Measurements from ENCODE around the gene KIF18B. TPM values are rescaled to one million over a fixed set of nuclear protein-coding genes. Genes with fewer than 3 reads are reported as not detected.

KIF18B gene
- total and polyA plus RNA-seq, 11 donors: 0.06 to 5.4 (median 0.30) TPM; not detected in 1

- peak within 1 kb of the TSS in 11 of 12 donors; percentile 0 to 58 (median 48) for H3K4me3 ChIP-seq
- H3K36me3 ChIP-seq: no peaks in the 10 kb centered on the region
- no peak within 1 kb of the TSS for H3K27ac ChIP-seq
- TF ChIP-seq POLR2A (IDR thresholded peaks at IDR 0.05) (no peak), CTCF (IDR thresholded peaks at IDR 0.05) (peak in 3 of 12 donors; percentile 9 to 24 (median 13))
- no peaks in the 10 kb centered on the region for H3K9me3 ChIP-seq
- ATAC-seq: peak; percentile 91 to 98 (median 98)
- peaks cover 0 to 39% (median 15%) of the 10 kb centered on the region in 12 donors for H3K4me1 ChIP-seq
- WGBS, 4 donors: 5 to 9% (median 7%) methylated on average over 58 to 81 of the region's 81 CpGs
- peaks cover 24 to 69% (median 39%) of the 10 kb centered on the region in 9 donors for H3K27me3 ChIP-seq
- peak; percentile 92 to 95 (median 94) for DNase-seq
- intact Hi-C loops (cut with DNase I): loop anchor here in 1 of 10 donors (5.0 kb wide), 1 partner anchor 46 kb away; no protein-coding TSS in a partner anchor
Observed at GRCh38 chr17:44968225-44969143, 20.9 kb upstream of the KIF18B start, which contains the start of gene C1QL1. Gene C1QL1, minus strand, starts transcription at chr17:44968303. Its CDS starts 255 bp downstream, at chr17:44968048.

- Histone ChIP-seq H3K4me3 (peak overlapping the region in 2 of 12 donors; percentile 43 to 48), H3K27me3 (peaks cover 24 to 64% (median 39%) of the 10 kb centered on the region in 9 donors), H3K9me3 (no peaks in the 10 kb centered on the region), H3K27ac (no peak overlapping the region), H3K4me1 (peaks cover 0 to 39% (median 15%) of the 10 kb centered on the region in 12 donors), H3K36me3 (no peaks in the 10 kb centered on the region)
- WGBS, 4 donors: 1 to 2% methylated on average over 47 of the region's 47 CpGs; no CpG with 5 or more reads in 2 of the 4 donors
- no peak for ATAC-seq
- TF ChIP-seq CTCF (IDR thresholded peaks at IDR 0.05) (no peak), POLR2A (IDR thresholded peaks at IDR 0.05) (no peak)
- intact Hi-C loops (cut with DNase I): loop anchor here in 1 of 10 donors (5.0 kb wide), 1 partner anchor 46 kb away; no protein-coding TSS in a partner anchor
- no peak for DNase-seq
Observed at GRCh38 chr17:44967907-44968224, 20.3 kb upstream of the KIF18B start.

GRCh38 chr17:44967026-44967906, 19.7 kb upstream of the KIF18B start:
- TF ChIP-seq POLR2A (IDR thresholded peaks at IDR 0.05): no peak
- no peak for TF ChIP-seq CTCF (IDR thresholded peaks at IDR 0.05)
- intact Hi-C loops (cut with DNase I): loop anchor here in 1 of 10 donors (5.0 kb wide), 1 partner anchor 45 kb away; no protein-coding TSS in a partner anchor
- ATAC-seq: no peak

More at GRCh38 chr17:44967026-44967906, 19.7 kb upstream of the KIF18B start:
- Histone ChIP-seq H3K9me3 (no peaks in the 10 kb centered on the region), H3K4me3 (peak overlapping the region in 3 of 12 donors; percentile 0 to 48 (median 43)), H3K36me3 (no peaks in the 10 kb centered on the region), H3K27me3 (peaks cover 24 to 69% (median 39%) of the 10 kb centered on the region in 9 donors), H3K4me1 (peaks cover 0 to 39% (median 15%) of the 10 kb centered on the region in 12 donors), H3K27ac (no peak overlapping the region)
- WGBS, 4 donors: 4 to 8% (median 5%) methylated on average over 24 to 76 of the region's 76 CpGs
- no peak for DNase-seq

All from heart left ventricle (tissue), 16 donors.